DLD1 (cell line): ENCODE data around the gene RUNDC1.
"Not testable (repeated sequence)": the region's sequence is repeated elsewhere in the genome, so short reads cannot be mapped to it uniquely, and the experiment has no call there.

ENCODE experiments used
- in situ Hi-C: cut with HindIII; loops from 2 replicates; pipeline ENCODE4 v1.10.0; 2017; ENCODE audit warnings: low sequenced_read_pairs

The RUNDC1 gene

DNA sequence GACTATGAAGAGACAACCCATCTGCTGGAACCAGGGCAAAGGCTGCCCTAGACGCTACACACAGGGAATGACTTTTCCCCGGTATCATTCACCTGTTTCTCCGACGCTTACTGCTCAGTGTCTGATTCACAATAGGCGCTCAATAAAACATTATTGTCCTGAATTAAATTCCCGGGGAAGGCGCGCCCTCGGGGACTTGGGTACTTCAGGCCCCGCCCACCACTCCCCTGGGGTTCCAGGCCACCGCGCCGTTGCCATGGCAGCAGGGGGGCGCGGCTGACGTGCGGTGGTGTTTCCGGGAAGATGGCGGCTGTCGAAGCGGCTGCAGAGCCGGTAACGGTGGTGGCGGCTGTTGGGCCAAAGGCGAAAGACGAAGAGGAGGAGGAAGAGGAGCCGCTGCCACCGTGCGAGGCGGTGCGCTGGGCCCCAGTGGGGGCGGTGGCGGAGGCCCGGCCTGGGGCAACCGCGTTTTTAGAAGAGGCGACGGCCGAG lies at the start of gene RUNDC1:
RUNDC1 (plus strand) TSS at position 292 of the 492 bp plus-strand sequence; CDS start at position 304, 12 bp downstream.
- in situ Hi-C loops, result no loop called here

DNA sequence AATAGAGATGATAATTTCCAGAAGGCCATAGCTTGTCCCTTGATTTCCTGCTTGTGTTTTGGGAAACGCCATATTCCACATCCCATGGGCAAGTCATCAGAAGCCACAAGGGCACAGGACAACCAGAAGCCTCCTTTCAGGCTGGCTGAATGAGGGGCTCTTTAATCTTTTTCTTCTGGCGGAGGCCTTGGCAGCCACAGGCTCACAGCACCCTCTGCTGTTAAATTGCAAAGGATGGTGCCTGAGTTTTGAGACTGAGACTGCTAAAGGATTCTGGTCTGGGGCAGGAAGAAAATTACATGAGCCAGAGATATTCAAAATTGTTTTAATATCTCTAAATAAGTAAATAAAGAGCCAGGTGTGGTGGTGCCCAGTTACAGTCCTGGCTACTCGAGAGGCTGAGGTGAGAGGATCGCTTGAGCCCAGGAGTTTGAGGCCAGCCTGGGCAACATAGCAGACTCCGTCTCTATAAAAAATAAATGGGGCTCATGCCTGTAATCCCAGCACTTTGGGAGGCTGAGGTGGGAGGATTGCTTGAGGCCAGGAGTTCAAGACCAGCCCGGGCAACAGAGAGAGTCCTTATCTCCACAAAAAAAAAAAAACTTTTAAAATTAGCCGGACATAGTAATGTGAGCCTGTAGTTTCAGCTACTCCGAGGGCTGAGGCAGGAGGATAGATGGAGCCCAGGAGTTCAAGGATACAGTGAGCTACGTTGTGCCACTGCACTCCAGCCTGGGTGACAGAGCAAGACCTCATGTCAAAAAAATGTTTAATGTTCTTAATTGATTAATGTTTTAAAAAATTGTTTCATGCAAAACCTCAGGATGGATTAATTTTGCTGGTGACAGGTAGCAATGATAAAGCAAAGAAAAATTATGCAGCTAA lies 42.4 kb upstream of the RUNDC1 start:
- in situ Hi-C loops, result no loop called here

DNA sequence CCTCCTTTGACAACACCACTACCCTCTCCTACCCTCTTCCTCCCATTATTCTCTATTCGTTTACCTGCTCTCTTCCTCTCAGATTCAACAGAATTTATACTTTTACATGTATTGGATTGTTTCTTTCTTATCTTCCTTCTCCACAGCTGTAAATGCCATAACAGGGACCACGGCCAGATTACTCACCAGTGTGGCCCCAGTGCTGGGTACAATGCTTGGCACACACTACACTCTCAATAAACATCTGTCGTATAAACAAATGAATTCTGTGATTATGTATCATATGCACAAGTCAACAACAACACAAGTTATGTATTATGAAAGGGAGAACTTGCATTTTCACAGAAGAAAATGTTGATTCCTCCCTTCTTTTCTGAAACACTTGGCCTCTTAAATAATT lies 36.2 kb upstream of the RUNDC1 start:
- in situ Hi-C loops, result no loop called here

DNA sequence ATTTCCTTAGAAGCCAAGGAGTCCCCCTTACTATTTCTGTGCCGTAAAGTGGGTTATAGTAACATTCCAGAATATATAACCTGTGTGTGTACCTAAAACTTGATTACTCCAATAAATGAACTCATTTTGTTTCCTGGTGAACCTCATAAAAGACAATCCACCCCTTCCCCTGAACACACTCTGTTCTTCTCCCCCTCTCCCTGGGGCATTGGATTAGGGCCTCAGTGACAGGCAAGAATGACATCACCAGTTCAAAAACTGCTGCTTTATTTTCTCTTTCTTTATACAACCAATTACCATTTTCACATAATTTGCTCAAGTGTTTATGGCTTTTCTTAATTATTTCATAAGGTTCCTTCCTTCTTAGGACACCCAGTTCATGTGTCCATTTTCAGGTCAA lies 33.6 kb upstream of the RUNDC1 start:
- in situ Hi-C loops, result no loop called here

DNA sequence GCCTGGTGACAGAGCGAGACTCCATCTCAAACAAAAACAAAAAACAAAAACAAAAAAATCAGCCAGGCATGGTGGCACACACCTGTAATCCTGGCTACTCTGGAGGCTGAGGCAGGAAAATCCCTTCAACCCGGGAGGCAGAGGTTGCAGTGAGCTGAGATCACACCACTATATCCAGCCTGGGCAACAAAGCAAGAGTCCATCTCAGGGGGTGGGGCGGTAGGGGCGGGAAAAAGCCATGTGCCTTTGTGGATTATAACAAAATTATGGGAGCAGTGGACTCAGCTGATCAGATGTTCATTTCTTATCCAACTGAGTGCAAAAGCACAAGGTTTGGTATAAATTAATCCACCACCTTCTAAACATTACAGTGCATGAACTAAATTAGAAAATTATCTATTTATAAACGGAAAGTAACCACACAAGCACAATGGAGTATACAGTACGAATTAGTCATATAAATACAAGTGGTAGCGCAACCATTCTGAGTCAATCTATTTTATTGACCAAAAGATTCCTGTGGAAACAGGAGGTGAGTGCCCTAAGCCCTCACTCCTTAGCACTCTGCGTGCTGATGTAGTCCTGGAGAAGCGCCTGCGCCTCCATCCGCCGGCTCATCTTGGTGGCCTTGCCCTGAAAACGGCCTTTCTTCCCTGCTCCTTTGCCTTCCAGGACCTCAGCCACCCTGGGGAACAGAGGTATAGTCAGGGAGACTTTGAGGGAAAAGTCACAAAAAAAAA lies 30.2 kb upstream of the RUNDC1 start:
- in situ Hi-C loops, result no loop called here

DNA sequence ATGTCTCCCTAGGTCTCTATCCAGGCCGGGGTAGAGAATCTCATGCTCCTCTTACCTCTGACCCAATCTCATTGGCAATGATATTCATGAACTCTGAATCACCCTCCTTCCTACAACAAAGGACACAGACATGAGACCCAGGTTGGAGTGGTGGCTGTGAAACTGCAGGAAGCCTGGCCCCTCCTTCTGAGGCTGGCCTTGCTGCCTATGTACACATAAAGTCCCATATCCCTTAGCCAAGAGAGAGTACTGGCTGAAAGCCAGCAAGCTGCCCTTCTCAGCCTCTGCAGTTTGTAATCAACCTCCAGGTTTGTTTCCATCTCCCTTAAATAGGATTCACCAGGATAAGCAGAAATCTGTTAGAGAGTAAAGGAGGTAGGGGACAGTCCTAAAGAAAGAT lies 26.7 kb upstream of the RUNDC1 start:
- in situ Hi-C loops, result no loop called here

DNA sequence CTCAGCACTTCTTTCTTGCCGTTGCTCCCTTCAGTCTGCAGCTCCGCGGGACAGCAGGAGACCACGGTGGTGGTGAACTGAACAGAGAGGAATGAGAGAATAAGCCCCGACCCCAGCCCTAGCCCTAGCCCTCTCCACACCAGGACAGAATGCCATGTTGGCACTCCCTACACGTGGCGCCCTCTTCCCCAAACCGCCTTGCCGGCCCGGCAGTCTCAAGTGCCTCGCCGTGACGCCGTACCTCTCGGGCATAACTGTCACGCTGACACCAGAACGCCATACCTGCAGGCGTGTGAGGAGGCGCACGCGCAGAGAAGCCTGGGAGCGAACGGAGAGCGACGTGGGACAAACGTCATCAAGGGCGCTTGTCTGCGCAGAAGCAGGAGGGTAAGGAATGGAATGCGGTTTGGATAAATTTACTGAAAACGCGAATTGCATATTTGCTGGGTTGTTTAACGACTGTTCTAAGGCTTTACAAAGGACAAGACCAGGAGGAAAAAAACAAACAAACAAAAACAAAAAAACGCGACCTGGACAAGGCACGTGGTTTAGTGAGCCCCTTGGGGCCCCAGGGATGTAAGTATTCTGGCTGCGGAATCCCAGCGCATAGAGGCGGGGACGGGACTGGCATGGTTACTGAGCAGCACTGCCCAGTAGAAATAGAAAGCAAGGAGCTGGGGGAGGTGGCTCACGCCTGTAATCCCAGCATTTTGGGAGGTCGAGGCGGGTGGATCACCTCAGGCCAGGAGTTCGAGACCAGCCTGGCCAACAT lies 16.0 kb upstream of the RUNDC1 start, which contains the start of gene AARSD1:
AARSD1 (minus strand) TSS at position 294 of the 772 bp plus-strand sequence; CDS start at position 280, 14 bp downstream.
- in situ Hi-C loops, result no loop called here

DNA sequence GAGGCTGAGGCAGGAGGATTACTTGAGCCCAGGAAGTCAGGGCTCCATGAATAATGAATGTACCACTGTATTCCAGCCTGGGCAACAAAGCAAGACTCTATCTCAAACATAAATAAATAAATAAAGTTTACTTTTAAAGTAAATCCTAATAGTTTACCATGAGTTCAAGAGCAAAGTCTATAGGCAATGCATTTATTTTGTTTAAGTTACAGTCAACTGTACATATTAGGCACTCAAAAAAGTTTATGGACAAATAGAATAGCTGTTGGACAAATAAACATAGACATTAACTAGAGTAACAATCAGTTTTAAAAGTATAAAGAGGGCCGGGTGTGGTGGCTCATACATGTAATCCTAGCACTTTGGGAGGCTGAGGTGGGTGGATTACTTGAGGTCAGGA lies 12.4 kb upstream of the RUNDC1 start:
- in situ Hi-C loops, result no loop called here

DNA sequence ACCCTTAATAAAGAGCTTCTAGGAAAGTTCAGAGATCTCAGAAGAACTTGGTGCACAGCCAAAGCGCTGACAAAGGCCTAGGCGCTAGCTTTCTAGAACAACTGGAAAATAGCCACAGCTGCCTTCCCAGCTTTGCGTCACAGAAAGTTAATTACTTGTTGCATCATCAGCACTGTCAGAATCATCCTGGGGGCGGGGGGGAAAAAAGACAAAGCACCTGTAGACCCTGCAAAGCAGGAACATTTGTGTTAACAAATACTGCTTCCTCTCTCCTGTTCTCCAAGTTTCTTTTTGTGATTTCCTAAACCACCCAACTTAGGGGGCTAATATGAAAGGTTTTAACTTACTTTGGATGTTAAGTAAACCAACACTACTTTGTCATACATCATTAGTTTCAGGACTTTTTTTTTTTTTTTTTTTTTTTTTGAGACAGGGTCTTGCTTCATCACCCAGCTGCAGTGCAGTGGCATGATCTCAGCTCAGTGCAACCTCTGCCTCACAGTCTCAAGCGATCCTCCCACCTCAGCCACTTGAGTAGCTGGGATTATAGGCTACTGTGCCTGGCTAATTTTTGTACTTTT lies 11.3 kb upstream of the RUNDC1 start:
- in situ Hi-C loops, result no loop called here

DNA sequence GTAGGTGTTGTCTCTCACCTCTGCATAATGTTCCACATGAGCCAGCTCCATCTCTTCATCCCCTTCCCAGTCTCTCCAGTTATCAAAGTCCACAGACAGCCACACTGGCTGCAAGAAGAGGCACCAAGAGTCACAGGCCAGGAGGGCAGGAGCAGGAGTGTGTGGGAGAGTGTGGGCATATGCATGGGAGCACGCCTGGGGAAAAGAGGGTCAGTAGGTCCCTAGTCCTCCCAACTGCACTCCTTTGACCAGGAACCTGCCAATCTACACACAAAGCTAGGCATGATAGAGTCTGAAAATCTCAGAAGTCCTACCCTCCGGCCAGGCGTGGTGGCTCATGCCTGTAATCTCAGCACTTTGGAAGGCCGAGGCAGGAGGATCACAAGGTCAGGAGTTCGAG lies 8.8 kb upstream of the RUNDC1 start:
- in situ Hi-C loops, result no loop called here

DNA sequence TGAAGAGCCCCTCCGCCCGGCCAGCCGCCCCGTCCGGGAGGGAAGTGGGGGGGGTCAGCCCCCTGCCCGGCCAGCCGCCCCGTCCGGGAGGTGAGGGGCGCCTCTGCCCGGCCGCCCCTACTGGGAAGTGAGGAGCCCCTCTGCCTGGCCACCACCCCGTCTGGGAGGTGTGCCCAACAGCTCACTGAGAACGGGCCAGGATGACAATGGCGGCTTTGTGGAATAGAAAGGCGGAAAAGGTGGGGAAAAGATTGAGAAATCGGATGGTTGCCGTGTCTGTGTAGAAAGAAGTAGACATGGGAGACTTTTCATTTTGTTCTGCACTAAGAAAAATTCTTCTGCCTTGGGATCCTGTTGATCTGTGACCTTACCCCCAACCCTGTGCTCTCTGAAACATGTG lies 7.0 kb upstream of the RUNDC1 start:
- in situ Hi-C loops, result not testable (repeated sequence)

DNA sequence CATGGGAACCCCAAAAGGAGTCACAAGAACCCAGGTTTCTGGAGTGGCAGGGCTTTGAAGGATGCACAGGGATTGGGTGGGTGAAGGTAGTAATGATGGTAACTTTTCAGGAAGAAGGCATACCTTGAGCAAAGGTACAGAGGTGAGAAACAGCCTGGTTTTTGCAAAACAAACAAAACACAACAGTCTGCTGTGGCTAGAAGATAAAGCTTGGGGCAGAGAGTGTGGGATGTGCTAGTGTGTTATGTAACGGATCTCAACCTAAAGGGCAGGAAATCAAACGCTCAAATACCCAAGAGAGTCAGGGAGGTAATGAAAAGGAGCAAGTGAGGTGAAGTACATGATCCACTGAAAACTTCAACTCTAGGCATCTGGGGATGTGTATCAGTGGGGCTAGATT lies 5.1 kb upstream of the RUNDC1 start:
- in situ Hi-C loops, result no loop called here

DNA sequence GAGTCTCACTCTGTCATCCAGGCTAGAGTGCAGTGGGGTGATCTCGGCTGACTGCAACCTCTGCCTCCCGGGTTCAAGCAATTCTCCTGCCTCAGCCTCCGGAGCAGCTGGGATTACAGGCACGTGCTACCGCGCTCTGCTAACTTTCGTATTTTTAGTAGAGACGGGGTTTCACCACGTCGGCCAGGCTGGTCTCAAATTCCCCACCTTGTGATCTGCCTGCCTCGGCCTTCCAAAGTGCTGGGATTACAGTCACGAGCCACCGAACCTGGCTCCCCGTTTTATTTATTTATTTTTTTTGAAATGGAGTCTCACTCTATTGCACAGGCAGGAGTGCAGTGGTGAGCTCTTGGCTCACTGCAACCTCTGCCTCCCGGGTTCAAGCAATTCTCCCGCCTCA lies 4.7 kb upstream of the RUNDC1 start:
- in situ Hi-C loops, result not testable (repeated sequence)

DNA sequence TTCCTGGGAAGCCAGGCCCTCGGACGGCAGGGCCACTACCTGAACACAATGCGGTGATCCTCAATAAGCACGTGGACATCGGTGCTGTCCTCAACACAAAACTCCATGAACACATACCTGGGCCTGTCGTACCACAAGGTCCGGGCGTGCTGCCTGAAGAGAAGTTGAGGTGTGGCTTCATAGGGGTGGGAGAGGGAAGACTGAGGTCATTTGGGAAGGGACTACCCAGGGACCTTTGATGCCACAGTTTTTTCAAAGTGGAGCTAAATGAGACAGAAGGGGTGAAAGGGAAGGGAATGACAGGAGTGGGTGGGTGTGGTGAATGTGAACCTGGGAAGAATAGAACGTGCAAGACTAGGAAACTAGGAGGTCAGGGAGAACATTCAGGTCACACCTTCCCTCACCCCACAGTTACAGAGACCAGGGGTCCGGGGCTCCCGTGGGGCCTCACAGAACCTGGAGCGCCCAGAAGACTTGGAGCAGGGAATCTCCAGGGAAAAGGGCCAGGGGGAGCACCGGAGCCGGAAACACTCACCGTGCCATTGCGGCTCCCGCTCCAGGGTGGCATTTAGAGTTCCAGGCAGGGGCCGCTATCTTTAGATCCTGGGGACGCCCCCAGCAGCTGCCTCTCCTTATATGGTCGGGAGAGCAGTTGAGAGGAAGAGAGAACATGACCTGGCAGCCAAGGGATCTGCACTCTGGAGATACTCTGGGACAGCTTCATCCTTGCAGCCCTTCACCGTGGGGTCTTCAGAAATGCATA lies 673 bp upstream of the RUNDC1 start, which contains the start of gene PTGES3L:
PTGES3L (minus strand) TSS at position 570 of the 763 bp plus-strand sequence; CDS start at position 543, 27 bp downstream.
- in situ Hi-C loops, result no loop called here

DNA sequence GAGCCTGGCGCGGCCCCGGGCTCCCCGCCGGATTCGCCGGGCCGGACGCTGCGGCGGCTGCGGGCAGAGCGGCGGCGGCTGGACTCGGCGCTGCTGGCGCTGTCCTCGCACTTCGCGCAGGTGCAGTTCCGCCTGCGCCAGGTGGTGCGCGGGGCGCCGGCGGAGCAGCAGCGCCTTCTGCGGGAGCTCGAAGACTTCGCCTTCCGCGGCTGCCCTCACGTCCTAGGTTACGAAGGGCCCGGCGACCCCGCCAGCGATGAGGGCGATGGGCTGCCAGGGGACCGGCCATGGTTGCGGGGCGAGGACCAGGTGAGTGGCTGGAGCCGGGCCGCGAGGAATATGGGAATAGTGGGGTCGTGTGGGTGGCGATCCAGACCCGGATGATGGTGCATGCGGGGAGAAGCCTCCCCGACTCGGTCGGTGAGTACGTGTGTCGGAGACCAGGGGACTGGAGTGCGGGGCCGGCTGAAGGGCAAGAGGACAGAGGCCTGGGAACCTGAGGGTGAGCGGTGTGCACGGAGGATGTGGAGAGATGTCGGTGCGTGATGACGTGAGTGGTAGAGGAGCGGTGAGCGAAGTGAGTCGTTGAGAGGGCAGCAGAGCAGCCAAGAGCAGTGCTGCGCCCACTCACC lies 517 bp downstream of the RUNDC1 start:
- in situ Hi-C loops, result no loop called here

DNA sequence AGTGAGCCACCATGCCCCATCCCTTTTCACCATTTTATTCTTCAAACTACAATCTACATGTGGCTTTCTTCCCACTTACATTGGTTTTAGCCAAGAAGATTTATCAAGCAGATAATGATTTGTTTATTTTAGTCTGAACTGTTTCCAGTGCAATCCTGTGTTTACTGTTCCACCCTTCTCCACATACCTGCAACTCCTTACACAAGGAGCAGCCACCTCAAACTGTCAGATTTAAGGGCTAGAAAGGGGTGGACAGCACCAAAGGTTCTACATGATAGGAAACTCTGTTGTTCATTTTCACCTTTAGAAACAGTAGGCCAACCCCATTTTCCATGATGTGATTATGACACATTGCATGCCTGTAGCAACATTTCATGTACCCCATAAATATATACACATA lies 1.9 kb downstream of the RUNDC1 start:
- in situ Hi-C loops, result no loop called here

DNA sequence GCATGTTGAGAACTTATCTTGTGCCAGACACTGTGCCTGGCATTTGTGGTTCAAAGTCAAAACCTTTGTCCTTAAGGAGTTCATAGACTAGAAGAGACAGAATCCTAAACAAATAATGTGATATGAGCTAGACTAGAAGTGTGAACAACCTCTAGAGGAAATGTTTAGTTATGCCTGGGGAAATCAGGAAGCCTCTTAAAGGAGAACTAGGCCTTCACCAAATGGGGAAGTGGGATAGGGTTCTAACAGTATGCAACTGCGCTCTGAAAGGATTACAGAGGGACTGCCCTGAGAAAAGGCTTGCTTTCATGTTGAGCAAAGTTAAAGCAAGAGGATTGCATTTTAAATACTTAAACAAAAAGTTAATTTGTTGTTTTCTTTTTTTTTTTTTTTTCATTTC lies 4.9 kb downstream of the RUNDC1 start:
- in situ Hi-C loops, result no loop called here

DNA sequence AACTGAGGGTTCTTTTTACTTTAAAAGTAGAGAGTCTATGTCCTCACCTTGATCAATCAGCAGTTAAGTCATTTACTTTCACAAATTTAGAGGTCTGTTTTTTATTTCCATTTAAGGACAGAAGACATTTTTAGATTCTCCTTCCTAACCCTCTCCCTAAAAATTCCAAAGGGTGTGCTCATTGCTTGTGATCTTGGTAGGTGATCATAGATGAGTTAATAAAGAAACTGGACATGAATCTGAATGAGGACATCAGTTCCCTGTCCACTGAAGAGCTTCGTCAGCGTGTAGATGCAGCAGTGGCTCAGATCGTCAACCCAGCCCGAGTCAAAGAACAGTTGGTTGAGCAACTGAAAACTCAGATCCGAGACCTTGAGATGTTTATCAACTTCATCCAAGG lies 8.8 kb downstream of the RUNDC1 start:
- in situ Hi-C loops, result no loop called here
